HG03159 (cell line): ENCODE measurements around the gene SAMD4A.

Experiments used
- ATAC-seq: cut with Tn5 transposase; IDR thresholded peaks from one replicate; pipeline ENCODE4 v1.9.1; 2021; ENCODE audit warnings: mild to moderate bottlenecking, moderate library complexity; ENCODE audit not compliant: unreplicated experiment

The SAMD4A gene

GRCh38 chr14:54773171-54774006 lies 206.5 kb downstream of the SAMD4A start:
- ATAC-seq, result peak; percentile 39

GRCh38 chr14:54774824-54775223 lies 207.9 kb downstream of the SAMD4A start:
- ATAC-seq, result no peak

- ATAC-seq, result no peak
These were observed 208.7 kb downstream of the SAMD4A start for GRCh38 chr14:54775486-54776140.

- ATAC-seq, result no peak
These were observed 209.6 kb downstream of the SAMD4A start for GRCh38 chr14:54776361-54777001.

- no peak for ATAC-seq
These were observed 210.5 kb downstream of the SAMD4A start for GRCh38 chr14:54777395-54777794.

GRCh38 chr14:54778618-54779345 lies 211.9 kb downstream of the SAMD4A start:
- ATAC-seq, result no peak

- ATAC-seq, result no peak
These were observed 214.2 kb downstream of the SAMD4A start for GRCh38 chr14:54781080-54781479.

GRCh38 chr14:54781961-54782750 lies 215.2 kb downstream of the SAMD4A start:
- ATAC-seq, result no peak

GRCh38 chr14:54782751-54783659 lies 216.1 kb downstream of the SAMD4A start:
- peak; percentile 90 for ATAC-seq

- ATAC-seq, result no peak
These were observed 216.7 kb downstream of the SAMD4A start for GRCh38 chr14:54783660-54784015.

- ATAC-seq, result no peak
These were observed 217.1 kb downstream of the SAMD4A start for GRCh38 chr14:54784060-54784459.

GRCh38 chr14:54784657-54785056 lies 217.7 kb downstream of the SAMD4A start:
- no peak for ATAC-seq

- ATAC-seq, result no peak
These were observed 218.3 kb downstream of the SAMD4A start for GRCh38 chr14:54785136-54785777.

GRCh38 chr14:54785778-54786770 lies 219.1 kb downstream of the SAMD4A start:
- ATAC-seq, result no peak

- ATAC-seq, result no peak
These were observed 219.9 kb downstream of the SAMD4A start for GRCh38 chr14:54786838-54787237.

GRCh38 chr14:54787261-54787660 lies 220.3 kb downstream of the SAMD4A start:
- ATAC-seq, result no peak

- no peak for ATAC-seq
These were observed 221.8 kb downstream of the SAMD4A start for GRCh38 chr14:54788701-54789100.

- ATAC-seq, result no peak
These were observed 222.2 kb downstream of the SAMD4A start for GRCh38 chr14:54789166-54789565.
